ENCODE measurements around the gene HMGCS2.

HMGCS2 gene

DNA sequence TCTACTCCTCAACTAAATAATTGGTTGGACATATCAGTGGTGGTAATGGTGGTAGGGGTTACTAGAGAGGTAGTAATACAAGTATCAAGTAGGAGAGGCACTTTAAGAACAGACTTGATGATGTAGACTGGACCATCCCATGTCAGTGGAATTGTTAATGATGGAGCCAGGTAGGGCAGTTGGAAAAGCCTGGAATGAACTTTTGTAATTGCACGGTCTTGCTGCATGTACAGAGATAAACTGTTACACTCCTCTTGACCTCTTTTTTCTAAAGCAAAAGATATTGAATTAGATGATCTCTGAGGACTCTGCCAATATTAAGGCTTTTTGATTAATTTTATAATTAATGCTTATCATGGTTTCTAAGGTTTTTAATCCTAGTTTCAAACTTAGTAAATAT is 5.8 kb downstream of the HMGCS2 start:
- no peak for DNase-seq

DNA sequence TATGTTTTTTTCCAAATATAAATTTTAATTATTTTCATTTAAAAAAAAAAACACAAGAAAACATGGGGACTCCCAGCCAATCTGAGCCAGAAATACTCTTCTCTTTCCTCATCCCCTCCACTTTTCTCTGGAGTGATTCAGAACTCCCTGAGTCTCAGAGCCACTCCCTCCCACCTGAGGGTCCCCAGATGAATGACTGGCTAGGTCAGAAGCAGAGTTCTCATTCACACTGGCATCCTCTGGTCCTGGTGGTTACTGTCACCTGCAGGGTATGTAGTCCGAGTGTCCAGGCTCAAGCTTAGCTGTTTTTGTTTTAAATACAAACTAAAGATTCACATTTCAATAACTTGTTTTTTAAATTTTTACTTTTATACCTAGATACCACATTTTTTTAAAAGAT is 6.3 kb downstream of the HMGCS2 start:
- no peak for DNase-seq

DNA sequence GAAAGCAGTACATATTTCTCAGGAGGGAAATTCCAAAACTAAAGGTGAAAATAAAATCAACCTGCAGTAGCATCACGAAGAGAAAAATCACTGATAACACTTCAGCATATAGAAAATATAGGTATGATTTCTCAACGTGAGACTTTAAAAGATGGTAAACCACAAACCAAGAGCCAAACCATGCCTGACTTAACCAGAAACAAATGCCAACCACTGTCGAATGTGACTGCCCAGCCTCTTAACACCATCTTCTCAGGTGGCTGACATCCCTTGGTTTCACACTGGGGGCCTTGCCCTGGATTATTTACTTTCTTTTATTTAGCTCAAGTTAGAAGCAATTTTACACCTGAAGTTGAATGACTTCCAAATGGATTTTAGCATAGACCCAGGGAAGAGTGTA is 10.1 kb downstream of the HMGCS2 start:
- no peak for DNase-seq

DNA sequence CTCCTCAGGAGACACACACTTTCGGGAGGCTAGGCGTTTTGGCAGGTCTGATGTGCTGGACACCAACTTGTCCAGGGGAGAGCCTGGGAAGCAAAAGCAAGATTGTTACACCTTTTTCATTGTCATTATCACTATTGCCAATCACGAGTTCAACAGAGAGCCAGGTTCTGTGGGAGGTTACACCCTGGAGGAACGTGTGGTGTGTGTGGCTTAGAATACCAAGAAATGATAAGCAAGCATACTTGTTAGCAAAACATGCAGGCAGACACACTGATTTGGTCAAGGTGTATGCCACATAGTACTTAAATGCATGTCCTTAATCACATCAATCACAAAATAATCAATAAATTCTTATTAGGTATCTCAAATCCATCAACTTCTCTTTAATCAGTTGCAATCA is 16.1 kb downstream of the HMGCS2 start:
- DNase-seq = no peak

DNA sequence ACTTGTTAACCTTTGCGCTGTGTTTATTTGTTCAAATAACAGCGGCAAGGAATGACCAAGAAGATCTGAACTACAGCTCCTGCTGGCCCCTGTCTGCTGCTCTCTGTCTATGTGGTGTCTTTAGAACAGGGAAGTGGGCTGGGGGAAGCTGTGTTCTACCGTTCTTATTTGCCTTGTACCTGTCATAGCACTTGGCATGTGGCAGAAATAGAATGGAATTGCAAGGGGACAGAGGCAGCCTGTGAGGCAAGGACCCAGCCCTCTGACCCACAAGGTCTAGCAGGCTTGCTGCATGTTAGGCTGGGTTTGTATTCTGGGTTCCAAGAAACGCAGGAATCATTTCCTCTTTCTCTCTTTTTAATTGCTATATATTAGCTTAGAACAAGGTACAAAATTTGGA is 20.7 kb downstream of the HMGCS2 start:
- DNase-seq = no peak

DNA sequence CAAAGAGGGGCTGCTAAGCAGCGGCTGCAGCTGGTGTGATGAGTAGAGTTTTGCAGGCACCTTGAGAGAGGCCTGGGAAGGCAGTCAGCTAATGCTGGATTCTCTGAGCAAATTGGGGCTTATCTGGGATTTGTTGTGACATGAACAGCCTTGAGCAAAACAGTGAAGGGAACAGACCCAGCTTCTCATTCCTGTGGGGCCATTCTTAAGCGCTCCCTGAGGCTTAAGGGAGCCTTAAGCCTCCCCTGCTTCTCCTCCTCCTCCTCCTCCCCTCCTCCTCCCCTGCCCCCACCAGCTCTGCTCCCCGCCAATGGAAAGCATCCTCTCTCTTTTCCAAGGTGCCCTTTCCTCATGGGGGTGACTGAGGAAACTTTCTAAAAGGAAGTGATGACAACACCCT is 21.3 kb downstream of the HMGCS2 start:
- DNase-seq = no peak

DNA sequence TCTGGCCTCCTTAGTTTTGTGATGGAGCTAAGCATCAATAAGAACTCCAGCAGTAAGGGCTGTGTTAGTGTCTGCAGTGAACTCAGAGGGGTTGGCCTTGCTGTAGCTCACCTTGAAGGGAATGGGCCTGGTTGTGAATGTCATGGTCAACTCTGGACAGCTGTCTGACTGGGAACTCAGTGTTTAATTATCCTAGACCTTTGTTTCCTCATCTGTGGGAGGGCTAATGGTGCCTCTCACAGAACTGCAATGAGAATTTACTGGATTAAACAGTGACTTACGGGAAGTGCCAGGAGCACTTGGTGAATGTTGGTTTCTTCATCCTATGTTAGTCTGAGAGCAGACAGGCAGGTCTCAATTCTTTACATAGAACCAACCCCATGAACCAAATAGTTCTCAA is 23.7 kb downstream of the HMGCS2 start:
- DNase-seq = no peak

DNA sequence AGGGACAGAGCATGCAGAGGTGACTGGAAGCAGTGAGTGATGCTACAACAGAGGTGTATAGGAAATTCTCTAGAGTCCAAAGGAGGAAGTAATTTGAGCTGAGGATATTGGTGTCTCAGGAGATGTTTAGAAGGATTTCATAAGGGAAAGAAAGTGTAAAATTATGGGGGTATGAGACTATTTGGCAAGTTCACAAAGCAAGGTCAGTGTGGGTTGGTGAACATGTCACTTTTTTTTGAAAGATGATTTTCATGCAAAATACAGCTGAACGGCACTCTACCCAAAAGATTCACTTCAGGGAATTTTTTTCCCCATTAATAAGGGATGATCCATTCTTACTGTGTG is 24.1 kb downstream of the HMGCS2 start:
- no peak for DNase-seq

DNA sequence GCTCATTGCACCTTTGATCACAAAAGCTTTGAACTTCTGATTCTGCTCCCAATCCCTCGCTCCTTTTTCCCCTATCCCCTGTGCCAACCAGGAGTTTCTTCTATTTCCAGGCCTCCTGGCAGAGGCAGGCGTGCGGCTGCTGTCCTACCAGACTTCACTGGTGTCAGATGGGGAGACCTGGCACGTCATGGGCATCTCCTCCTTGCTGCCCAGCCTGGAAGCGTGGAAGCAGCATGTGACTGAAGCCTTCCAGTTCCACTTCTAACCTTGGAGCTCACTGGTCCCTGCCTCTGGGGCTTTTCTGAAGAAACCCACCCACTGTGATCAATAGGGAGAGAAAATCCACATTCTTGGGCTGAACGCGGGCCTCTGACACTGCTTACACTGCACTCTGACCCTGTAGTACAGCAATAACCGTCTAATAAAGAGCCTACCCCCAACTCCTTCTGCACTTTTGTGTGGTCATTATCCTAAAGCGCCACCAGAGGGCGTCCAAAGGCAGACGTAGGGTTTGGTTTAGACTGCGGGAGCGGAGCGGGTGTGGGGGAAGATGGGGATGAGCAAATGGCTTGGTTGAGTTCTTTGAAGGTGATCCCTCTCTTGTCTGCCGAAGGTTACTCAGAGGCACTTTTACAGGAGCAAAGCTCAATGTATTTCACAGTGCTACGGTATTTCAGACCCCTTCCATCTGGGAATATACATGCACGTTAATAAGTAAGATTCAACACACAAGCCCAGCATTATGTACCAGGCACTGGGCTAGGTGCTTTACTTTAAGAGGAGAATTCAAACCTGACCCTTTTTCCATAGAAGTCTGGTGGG is 24.7 kb downstream of the HMGCS2 start:
- peak in 38 of 56 donors; percentile 15 to 82 (median 51) for DNase-seq

DNA sequence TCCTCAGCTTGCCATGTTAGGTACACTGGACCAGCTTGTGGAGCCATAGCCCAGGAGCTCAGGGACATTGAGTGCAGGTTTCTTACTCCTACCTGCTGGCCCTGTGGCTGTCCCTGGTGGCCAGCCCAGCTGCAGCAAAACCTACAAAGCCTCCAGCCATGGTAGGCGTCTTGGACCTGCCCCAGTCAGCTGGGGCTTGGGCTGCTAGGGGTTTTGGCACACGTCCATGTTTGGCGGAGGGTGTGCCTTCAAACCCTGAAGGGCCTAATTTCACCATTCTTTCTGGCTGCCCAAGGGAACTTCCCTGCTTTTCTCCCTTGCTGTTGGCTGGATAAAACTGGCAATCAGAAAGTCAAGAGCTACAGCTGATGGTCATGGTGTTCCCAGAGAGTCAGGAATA is 25.4 kb downstream of the HMGCS2 start:
- DNase-seq = peak in 2 of 56 donors; percentile 9 to 19

DNA sequence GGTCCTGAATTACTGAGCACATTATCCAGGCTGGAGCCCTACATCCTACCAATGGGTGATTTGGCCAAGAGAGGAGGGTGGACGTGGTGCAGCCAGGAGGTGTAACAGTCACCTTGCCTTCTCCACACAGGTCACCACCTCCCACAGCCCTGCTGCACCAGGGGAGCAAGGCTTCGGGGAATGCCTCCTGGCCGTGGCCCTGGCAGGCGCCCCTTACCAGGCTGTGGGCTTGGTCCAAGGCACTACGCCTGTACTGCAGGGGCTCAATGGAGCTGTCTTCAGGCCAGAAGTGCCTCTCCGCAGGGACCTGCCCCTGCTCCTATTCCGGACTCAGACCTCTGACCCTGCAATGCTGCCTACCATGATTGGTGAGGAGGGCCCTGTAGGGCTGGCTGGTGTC is 26.0 kb downstream of the HMGCS2 start:
- no peak for DNase-seq

DNA sequence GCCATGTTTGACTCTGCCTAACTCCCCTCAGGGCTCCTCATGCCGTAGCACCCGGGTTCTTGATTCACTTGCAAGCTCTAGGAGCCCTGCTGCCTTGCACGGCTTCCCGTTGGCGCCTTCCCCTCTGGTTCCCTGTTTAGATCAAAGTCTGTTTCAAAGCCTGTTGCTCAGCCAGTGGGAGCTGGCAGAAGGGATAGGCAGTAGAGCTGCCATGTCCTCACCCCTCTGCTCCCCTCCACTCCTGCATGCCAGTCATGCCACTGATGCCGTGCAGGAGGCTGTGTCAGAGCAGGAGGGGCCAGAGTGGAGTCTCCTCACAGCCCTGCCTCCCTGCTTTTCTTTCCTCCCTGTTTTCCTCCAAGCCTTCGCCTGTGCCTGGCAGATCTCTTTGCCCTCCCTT is 26.5 kb downstream of the HMGCS2 start:
- DNase-seq = peak in 19 of 56 donors; percentile 7 to 68 (median 36)

DNA sequence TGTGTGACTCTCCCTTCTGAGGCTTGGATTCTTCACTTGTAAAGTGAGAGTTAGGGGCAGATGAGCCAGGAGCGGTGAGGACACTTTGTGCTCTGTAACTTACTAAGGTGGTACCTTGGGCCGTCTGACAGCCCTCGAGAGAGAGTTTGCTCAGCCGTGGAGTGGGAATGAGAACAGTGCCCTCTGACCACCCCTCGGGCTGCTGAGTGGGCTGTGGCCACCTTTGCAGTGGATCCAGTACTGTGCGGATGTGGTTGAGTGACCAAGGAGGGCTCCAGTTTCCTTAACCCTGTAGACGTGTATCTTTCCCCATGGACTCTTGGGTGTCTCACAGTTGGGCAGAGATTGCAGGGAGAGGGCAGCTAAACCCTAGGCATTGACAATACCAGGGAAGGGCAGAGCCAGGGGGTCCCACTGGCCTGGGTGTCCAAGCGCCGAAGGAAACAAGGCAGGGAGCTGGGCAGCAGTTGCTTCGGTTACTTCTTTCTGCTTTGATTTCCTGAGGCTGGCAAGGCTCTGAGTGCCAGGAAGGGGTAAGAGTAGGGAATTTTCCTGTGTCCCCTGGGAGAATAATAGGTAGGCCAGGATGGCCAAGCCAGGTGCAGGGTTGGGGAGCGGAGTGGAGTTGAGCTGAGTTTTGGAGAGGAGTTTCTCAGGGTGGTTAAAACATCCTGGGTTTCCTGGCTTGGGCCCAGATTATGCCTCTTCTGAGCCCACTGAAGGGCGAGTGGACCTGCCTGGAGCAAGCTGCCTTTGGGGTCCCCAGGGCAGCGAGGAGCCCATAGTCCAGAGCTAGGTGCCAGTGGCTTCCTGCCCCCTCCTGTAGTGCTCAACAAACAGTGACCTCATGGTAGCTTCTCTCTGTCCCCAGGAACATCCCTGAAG is 27.6 kb downstream of the HMGCS2 start:
- DNase-seq = no peak

DNA sequence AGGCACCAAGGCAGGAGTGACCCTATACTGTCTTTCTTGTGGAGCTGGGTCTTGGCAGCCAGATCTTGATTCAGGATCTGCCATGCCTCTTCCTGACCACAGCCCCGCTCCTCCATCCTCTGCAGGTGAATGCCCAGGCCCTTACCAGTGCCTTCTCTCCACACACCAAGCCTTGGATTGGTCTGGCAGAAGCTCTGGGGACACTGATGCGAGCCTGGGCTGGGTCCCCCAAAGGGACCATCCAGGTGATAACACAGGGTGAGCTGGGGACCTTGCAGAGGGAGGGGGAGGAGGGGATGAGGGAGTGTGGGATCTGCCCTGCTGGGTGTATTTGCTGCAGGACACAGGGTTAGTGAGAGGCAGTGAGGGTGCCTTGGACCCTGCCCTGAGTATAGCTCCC is 28.4 kb downstream of the HMGCS2 start:
- no peak for DNase-seq

DNA sequence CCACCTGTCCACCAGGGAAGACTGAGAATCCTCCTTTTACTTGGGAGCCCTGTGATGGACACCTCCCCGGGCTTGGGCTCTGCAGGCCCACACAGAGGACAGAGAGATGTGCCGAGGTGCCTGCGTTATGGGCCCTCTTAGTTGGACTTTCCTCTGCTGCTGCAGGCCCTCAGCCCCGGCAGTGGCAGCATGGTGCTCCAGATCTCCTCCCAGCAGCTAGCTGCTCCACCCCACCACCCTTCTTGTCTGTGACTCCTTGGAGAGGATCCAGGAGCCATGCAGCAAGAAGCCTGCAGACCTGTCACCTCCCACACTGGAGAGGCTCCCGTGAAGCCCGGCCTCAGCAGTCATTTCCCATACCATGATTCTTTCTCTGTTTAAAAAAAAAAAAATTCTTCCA is 29.6 kb downstream of the HMGCS2 start:
- DNase-seq = peak in 7 of 56 donors; percentile 12 to 58 (median 21)

DNA sequence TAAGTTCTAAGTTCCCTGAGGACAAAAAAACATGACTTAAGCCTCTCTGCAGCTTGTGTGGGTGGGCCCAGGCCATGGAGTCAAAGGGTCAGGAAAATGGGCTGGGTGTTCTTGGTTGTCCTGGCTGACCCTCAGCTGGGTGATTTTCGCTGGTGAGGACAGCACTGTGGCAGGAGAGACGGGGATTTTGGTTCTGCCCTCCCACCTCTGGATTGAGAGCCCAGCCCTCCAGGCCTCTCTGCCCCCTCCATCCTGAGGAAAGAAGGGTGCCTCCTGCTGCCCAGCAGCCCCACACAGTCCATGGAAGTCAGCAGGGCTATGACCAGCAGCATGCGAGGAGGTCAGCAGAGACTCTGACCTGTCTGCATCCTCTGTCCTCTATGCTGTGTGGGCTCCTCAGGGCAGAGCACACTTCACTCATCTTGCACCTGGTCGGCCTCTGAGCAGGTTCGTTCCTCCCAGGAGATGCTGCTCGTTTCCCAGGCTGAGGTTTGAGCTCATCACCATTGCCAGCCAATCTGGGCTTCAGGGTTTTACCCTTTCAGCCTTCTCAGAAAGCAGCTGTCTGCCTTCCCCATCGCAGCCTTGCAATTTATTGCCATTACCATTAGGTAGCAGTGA is 30.5 kb downstream of the HMGCS2 start:
- DNase-seq = no peak

DNA sequence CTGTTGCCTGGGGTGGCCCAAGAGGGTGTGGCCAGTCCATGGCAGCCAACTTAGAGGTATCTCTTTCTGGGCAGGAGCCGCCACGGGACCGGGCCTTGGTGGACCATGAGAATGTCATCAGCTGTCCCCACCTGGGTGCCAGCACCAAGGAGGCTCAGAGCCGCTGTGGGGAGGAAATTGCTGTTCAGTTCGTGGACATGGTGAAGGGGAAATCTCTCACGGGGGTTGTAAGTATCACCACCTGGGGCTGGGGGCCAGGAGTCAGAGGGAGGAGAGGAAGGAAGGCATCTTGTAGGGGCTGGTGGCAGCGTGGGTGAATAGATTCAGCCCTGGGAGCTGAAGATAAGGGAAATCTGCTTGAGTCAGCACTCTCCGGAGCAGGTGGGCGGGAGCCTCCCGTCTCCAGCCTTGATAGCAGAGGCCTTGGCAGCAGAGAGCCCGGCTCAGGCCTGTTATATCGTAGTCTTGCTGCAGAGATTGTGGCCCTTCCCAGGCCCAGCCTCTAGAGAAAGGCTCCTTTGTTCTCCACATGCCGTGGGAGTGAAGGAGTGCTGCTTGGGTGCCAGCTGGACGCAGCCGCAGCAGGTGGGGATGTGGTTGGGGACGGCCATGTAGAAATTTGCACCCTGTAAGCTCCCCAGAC is 31.5 kb downstream of the HMGCS2 start:
- DNase-seq = peak in 48 of 56 donors; percentile 16 to 84 (median 52)

DNA sequence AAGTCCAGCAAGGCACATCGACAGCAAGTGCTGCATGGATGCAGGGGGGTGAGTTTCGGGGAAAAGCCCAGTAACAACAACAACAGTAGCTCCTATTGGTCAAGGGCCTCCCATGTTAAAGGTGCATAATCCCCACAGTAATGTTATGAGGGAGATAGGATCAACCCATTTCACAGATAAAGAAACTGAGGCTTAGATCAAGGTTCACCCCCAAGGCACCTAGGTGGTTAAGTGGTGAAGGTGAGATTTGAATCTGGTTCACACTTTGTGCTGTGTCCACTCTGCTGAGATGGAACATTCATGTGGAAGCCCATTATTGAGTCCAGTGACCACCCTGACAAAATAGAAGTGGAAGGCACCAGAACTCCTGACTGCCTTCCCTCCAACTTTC is 32.1 kb downstream of the HMGCS2 start:
- DNase-seq = no peak

DNA sequence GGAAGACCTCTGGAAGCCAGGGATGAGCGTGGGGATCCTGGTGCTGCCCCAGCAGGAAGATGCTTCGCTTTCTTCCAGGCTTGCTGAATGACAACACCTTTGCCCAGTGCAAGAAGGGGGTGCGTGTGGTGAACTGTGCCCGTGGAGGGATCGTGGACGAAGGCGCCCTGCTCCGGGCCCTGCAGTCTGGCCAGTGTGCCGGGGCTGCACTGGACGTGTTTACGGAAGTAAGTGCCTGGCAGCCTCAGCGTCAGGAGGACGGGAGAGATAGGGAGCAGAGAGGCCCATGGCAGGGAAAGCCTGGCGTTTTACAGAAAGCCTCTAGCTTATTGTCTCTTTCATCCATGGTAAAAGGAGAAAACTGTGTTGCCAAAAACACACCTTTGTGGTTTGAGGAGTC is 33.5 kb downstream of the HMGCS2 start:
- DNase-seq = peak in 26 of 56 donors; percentile 15 to 67 (median 34)

DNA sequence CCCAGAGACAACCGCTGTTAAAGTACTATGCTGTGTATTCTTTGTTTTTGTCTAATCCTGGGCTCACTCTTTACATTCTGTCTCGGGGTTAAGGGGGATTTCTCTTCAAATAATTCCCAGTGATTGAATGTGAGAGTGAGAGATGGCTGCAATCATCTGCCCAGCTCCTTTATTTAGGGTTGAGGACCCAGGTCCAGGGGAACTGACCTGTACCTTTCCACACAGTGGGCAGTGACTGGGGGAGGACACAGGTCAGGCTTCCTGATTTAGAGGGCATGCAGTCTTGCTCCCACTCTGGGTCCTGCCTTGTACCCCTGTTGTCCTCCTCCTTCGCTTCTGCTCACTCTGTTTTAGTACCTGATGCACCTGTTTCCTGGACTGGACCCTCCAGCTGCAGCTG is 35.0 kb downstream of the HMGCS2 start:
- no peak for DNase-seq

DNA sequence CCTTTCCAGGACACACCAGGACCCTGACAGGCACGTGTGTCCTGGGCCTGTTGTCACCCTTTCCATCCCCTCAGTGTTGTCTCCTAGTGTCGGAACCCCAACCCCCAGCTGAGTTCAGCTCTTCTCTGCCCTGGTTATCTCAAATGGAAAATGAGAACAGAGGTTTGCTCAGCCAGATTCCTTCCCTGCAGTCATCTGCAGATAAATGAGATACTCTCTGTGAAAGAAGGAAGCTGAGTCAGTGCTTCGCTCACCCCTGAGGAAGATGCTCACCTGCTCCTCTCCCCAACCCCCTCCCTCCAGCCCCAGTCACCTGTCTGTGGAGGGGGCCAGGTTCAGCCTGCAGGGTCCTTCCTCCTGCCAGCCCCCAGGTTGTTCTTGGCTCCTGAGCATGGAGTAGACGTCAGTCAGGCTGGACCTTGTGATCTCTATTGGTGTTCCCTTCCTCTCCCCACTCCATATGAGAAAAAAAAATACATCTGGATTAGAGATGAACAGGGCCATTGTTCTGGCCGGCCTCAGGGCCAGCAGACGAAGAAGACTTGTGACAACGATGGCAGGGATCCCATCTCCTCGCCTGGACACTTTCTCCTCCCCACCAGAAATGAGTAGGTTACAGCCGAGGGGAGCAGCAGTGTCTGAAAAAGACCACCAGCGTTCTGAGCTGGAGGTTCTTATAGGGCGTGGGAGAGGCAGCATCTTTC is 36.1 kb downstream of the HMGCS2 start:
- DNase-seq = peak in 44 of 56 donors; percentile 20 to 82 (median 54)

Measured in amygdala (tissue), 56 donors.